Lung (tissue), 12 donors: ENCODE data around the gene BAG2. TPM values are rescaled to one million over a fixed set of nuclear protein-coding genes. Genes with fewer than 3 reads are reported as not detected.

Experiments
- ATAC-seq: fragments of 200-7000 bp; cut with Tn5 transposase; one replicate; pipeline ENCODE4 v1.9.1; 2020; ENCODE audit warnings: moderate number of reproducible peaks; ENCODE audit not compliant: insufficient read depth, low FRiP score
- DNase-seq, 3 donors: peaks; one replicate each; pipeline ENCODE4 v3.0.0-alpha.2; 2013 to 2017
- H3K27ac ChIP-seq, 2 donors: one replicate each; pipeline ENCODE4 v1.5.1; 2013; ENCODE audit warnings: mild to moderate bottlenecking in 2 of 2, moderate library complexity in 2 of 2, control low read depth in 1 of 2, inconsistent platforms in 1 of 2, low read depth in 1 of 2, low read length in 1 of 2
- H3K27me3 ChIP-seq, 3 donors: one replicate each; pipeline ENCODE4 v1.5.1; 2013; ENCODE audit warnings: low read length in 2 of 3; ENCODE audit not compliant: control insufficient read depth in 3 of 3, insufficient read depth in 3 of 3
- H3K36me3 ChIP-seq, 4 donors: one replicate each; pipeline ENCODE4 v1.5.1; 2013; ENCODE audit warnings: low read length in 4 of 4, mild to moderate bottlenecking in 1 of 4, moderate library complexity in 1 of 4; ENCODE audit not compliant: control insufficient read depth in 4 of 4, insufficient read depth in 4 of 4
- H3K4me1 ChIP-seq, 5 donors: one replicate each; pipeline ENCODE4 v1.5.1; 2013; ENCODE audit warnings: low read length in 5 of 5, mild to moderate bottlenecking in 2 of 5, moderate library complexity in 1 of 5; ENCODE audit not compliant: control insufficient read depth in 5 of 5, insufficient read depth in 5 of 5
- H3K4me3 ChIP-seq: one replicate; pipeline ENCODE4 v1.5.1; 2013; ENCODE audit warnings: mild to moderate bottlenecking, control low read depth, moderate library complexity
- H3K9ac ChIP-seq, 2 donors: one replicate each; pipeline ENCODE4 v1.5.1; 2013; ENCODE audit warnings: low read length in 2 of 2, control low read depth in 1 of 2; ENCODE audit not compliant: insufficient read depth in 1 of 2
- H3K9me3 ChIP-seq, 4 donors: one replicate each; pipeline ENCODE4 v1.5.1; 2013; ENCODE audit warnings: low read length in 3 of 4, mild to moderate bottlenecking in 1 of 4, moderate library complexity in 1 of 4; ENCODE audit not compliant: control insufficient read depth in 4 of 4, insufficient read depth in 3 of 4
- CTCF ChIP-seq: IDR thresholded peaks from 2 replicates; pipeline ENCODE4 v1.5.1; 2012; ENCODE audit warnings: mild to moderate bottlenecking; ENCODE audit errors: control extremely low read depth, extremely low read depth
- WGBS, 2 donors: extraction: QIAGEN DNeasy Blood & Tissue Kit; methylation state at CpG; one replicate each; pipeline ENCODE4 v1.1.7; 2013; 5-methylcytosine and 5-hydroxymethylcytosine counted together
- polyA plus RNA-seq, 2 donors: library from polyadenylated mRNA; stranded (reverse); fragments of 200-250 nt; gene quantifications; one replicate each; pipeline ENCODE4 v1.2.1, GENCODE V29; 2013
- total RNA-seq, 2 donors: library from RNA; depleted of rRNA in 1 of 2; stranded (reverse); fragments of >200 nt in 1 of 2; gene quantifications; one replicate each; pipeline ENCODE4 v1.2.1, GENCODE V29; 2014 to 2021
- donor health status: control.
- donor health status: control.
- donor health status: Bipolar disorder and iron deficiency.
- donor health status: healthy.
- donor health status: DM: yes; HTN: yes; CAD: no.

Gene BAG2
- total and polyA plus RNA-seq, 4 donors = 2.4 to 8.0 (median 4.7) TPM

GRCh38 chr6:57205550-57206328 lies 33.6 kb downstream of the BAG2 start:
- Histone ChIP-seq H3K36me3 (peaks cover 0 to 4% (median 1%) of the 10 kb centered on the region in 4 donors), H3K4me1 (peaks cover 0 to 9% (median 0%) of the 10 kb centered on the region in 5 donors), H3K27me3 (no peaks in the 10 kb centered on the region), H3K9ac (no peak overlapping the region), H3K4me3 (no peak overlapping the region), H3K9me3 (no peaks in the 10 kb centered on the region), H3K27ac (no peak overlapping the region)
- ATAC-seq = no peak
- DNase-seq = no peak
- 87 to 92% methylated on average over 7 of the region's 7 CpGs for WGBS, 2 donors
- no peak for TF ChIP-seq CTCF

- peaks cover 0 to 9% (median 0%) of the 10 kb centered on the region in 5 donors for H3K4me1 ChIP-seq
- peaks cover 0 to 4% (median 1%) of the 10 kb centered on the region in 4 donors for H3K36me3 ChIP-seq
- H3K27ac ChIP-seq = no peak overlapping the region
- no peak overlapping the region for H3K9ac ChIP-seq
- TF ChIP-seq CTCF = no peak
- H3K9me3 ChIP-seq = no peaks in the 10 kb centered on the region
- WGBS, 2 donors = 63 to 64% methylated on average over 2 of the region's 2 CpGs
- no peak for DNase-seq
- ATAC-seq = no peak
- no peaks in the 10 kb centered on the region for H3K27me3 ChIP-seq
- H3K4me3 ChIP-seq = no peak overlapping the region
These were observed 35.0 kb downstream of the BAG2 start for GRCh38 chr6:57207141-57207540.

GRCh38 chr6:57207872-57208271 lies 35.7 kb downstream of the BAG2 start:
- Histone ChIP-seq H3K4me1 (peaks cover 0 to 9% (median 0%) of the 10 kb centered on the region in 5 donors), H3K9ac (no peak overlapping the region), H3K9me3 (no peaks in the 10 kb centered on the region), H3K27ac (no peak overlapping the region), H3K27me3 (no peaks in the 10 kb centered on the region), H3K36me3 (peaks cover 0 to 4% (median 1%) of the 10 kb centered on the region in 4 donors), H3K4me3 (no peak overlapping the region)
- ATAC-seq (no peak), DNase-seq (peak in 2 of 3 donors; percentile 62 to 77)
- WGBS, 2 donors = 87 to 94% methylated on average over 4 of the region's 4 CpGs
- no peak for TF ChIP-seq CTCF
